SIG-M5 treated with dmso at 0.1 percent for 504 hours (cell line): ENCODE measurements around the gene NELFE.
"Not testable (repeated sequence)": the region's sequence is repeated elsewhere in the genome, so short reads cannot be mapped to it uniquely, and the experiment has no call there.

Experiments
- DNase-seq: peaks from one replicate; lab custom pipeline; 2025; ENCODE audit not compliant: unreplicated experiment; lab: John Stamatoyannopoulos, UW

NELFE gene

GRCh38 chr6:31952140-31952805, 6.5 kb downstream of the NELFE start:
- peak; percentile 5 for DNase-seq

DNA sequence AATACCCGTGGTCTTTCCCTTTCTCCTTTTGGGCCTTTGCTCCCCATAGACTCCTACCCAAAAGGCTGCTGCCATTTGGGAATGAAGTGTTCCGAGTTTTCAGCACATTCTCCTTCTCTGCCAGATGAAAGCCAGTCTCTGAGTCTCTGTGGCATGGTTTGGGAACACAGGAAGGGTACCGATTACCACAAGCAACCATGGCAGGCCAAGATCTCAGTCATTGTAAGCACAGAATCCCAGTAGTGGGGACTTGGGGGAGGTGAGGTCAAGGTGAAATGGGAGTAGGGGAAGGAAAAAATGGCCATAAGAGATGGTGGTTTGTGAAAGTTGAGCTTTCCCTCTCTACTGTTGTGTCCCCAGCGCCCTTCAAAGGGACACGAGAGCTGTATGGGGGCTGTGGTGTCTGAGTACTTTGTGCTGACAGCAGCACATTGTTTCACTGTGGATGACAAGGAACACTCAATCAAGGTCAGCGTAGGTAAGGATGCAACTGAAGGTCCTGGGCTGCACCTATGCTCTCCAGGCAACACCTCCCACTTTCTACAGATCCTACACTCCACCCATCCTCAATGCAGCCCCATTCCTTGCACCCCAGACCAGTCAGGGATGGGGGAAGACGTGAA, 8.7 kb downstream of the NELFE start:
- DNase-seq, result no peak

DNA sequence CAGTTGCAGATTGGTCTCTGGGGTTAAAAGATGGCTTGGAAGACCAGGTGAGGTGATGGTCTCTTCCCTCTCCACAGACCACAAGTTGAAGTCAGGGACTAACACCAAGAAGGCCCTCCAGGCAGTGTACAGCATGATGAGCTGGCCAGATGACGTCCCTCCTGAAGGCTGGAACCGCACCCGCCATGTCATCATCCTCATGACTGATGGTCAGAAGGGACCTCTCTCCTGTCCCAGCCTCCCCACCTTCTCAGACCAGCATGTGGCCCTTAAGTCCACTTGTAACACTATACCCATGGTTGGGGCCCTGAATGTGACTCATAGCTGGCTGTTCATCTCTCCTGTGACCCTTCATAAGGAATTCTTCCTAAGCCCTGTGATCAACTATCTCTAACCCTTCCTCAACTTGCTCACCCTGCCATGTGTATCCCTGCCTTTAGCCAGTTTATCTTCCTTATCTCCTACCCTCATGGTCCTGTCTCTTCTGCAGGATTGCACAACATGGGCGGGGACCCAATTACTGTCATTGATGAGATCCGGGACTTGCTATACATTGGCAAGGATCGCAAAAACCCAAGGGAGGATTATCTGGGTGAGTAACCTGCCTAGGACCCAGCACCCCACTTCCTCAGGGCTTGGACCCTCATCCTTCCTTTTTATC, 9.9 kb downstream of the NELFE start:
- no peak for DNase-seq

DNA sequence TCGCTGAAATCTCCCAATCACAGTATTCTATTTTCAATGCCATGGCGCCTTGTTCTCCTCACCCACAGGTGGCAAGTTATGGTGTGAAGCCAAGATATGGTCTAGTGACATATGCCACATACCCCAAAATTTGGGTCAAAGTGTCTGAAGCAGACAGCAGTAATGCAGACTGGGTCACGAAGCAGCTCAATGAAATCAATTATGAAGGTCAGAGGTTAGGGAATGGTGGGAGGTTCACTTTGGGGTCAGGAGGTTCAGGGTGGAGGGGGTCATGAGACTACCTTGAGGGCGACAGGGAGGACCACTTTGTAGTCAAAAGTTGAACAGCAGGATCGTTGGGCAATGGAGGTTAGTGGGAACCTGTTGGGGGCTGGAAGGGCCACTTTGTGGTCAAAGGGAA, 10.5 kb downstream of the NELFE start:
- no peak for DNase-seq

- no peak for DNase-seq
Observed at GRCh38 chr6:31947864-31948263, 10.9 kb downstream of the NELFE start.

- no peak for DNase-seq
Observed at GRCh38 chr6:31947070-31947675, 11.6 kb downstream of the NELFE start.

- no peak for DNase-seq
Observed at GRCh38 chr6:31946370-31946885, 12.3 kb downstream of the NELFE start.

- no peak for DNase-seq
Observed at GRCh38 chr6:31945507-31946369, 13.0 kb downstream of the NELFE start, which contains the start of gene CFB. TSS of gene CFB (plus strand) at chr6:31946095. CDS start at chr6:31946222, 127 bp downstream.

- no peak for DNase-seq
Observed at GRCh38 chr6:31945154-31945506, 13.6 kb downstream of the NELFE start.

DNA sequence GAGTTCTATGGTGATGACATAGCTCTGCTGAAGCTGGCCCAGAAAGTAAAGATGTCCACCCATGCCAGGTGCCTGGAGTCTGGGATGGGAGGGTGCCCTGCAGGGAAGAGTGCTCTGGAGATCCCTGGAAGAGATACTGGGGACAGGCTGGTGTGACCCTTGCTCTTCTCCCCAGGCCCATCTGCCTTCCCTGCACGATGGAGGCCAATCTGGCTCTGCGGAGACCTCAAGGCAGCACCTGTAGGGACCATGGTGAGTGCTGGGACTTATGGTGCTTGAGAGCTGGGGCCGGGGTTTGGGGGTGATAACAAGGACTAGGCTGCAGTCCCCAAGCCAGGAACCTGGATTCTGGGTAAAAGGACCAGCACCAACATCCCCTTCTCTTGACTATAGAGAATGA, 15.0 kb downstream of the NELFE start:
- no peak for DNase-seq

DNA sequence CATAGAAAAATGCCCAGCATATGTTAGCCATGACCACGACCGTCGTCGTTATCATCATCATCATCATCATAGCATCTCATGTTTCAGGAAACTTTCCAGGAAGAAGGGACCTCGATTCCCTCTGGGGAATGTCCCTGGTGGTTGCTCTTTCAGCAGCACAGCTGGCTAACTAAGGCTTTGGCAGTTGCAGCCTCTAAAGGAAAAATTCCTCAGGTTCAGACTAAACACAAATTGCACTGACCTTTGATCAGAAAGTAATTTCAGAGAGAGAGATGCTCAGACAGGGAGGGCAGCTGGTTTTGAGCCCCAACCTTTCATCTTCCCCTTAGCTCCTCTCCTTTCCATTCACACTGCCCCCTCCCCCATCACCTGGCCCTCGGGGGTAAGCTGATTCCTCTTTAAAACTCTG, 18.5 kb downstream of the NELFE start:
- DNase-seq, result peak; percentile 14

DNA sequence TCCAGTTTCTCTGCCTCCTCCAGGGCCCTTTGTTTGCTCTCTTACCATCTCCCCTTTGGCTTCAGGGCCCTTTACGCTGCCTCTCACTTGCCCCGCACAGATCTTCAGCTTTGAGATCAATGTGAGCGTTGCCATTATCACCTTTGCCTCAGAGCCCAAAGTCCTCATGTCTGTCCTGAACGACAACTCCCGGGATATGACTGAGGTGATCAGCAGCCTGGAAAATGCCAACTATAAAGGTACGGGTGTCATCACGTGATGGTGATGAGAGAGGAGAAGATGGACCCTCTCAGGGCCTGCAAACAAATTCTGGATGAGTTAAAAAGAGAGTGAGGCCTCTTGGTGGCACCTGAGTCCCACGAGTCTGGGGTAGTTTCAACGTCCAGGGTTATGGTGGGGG, 22.9 kb downstream of the NELFE start:
- DNase-seq, result no peak

DNA sequence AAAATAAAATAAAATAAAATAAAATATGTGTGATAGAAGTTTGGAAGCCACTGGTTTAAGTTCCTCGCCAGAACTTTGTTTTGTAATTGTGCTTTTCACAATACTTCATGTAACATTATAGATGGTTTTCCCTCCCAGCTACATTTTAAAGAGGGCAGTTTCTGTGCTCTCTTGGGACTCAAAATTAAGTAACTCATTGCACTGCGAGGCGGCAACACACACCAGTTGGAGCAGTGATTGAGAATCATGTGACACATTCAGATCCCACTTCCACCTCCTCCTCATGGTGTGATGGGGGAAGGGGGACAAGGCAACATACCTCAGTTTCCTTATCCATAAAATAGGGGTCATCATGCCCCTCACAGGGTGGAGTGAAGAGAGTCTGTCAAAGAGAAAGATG, 23.8 kb downstream of the NELFE start:
- no peak for DNase-seq

GRCh38 chr6:31933537-31933936, 25.2 kb downstream of the NELFE start:
- no peak for DNase-seq

DNA sequence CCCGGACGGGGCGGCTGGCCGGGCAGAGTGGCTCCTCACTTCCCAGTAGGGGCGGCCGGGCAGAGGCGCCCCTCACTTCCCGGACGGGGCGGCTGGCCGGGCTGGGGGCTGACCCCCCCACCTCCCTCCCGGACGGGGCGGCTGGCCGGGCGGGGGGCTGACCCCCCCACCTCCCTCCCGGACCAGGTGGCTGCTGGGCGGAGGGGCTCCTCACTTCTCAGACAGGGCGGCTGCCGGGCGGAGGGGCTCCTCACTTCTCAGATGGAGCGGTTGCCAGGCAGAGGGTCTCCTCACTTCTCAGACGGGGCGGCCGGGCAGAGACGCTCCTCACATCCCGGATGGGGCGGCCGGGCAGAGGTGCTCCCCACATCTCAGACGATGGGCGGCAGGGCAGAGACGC, 26.6 kb downstream of the NELFE start:
- not testable (repeated sequence) for DNase-seq

- no peak for DNase-seq
Observed at GRCh38 chr6:31930962-31931361, 27.8 kb downstream of the NELFE start.

- no peak for DNase-seq
Observed at GRCh38 chr6:31928672-31928939, 30.2 kb downstream of the NELFE start.

GRCh38 chr6:31927863-31928671, 30.7 kb downstream of the NELFE start:
- DNase-seq, result no peak

DNA sequence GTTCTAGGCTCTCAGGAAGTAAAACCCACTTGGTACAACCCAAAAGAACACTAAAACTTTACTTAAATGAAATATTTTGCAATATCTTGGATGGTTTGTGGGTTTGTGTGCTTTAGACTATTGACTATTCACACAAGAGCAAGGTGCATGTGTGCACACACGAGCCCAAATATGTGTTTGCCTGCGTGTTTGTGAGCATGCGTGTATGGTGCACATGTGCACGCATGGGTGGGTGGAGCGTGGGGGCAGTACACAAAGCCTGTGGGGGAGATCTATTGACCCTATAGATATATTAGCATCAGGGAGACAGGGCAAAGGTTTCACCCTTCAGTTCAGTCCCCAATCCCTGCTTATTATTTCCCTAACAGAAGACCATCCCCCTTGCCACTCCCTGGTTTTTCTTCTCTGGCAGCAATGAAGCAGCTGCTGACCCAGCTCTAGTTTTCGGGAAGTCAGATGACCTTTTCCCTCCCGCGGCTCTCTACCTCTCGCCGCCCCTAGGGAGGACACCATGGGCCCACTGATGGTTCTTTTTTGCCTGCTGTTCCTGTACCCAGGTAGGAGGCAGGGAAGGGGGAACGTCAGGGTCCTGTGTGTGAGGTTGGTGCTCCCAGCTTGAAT, 31.4 kb downstream of the NELFE start, which contains the start of gene C2:
C2 (plus strand) TSS at position 476 of the 621 bp plus-strand sequence; CDS start at position 512, 36 bp downstream.
- DNase-seq, result peak; percentile 10

DNA sequence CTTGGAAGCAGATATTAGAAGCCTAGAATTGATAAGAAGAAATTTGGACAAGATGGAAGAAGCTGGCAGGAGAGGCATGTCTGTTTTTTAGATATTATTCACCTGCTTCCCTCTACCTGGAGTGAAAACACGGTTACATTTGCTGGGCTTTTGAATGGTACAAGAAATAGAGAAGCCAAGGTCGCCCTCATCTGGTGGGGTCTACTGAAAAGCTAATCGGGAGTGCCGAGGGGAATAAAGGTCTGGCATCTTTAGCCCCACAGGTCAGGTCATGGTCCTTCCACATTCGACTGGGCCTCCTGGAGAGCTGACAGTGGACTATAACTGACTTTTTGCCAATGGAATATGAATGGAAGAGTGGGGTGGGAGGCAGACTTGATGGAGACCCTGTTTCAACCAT, 35.8 kb downstream of the NELFE start:
- DNase-seq, result no peak
